GM23338 (cell line): ENCODE results near the gene SBF2. TPM values are rescaled to one million over a fixed set of nuclear protein-coding genes. Genes with fewer than 3 reads are reported as not detected.

Source experiments
- ATAC-seq: fragments of 200-7000 bp; cut with Tn5 transposase; 3 replicates; pipeline ENCODE4 v1.9.1; 2020
- DNase-seq: peaks from one replicate; pipeline ENCODE4 v3.0.0-alpha.2; 2015; ENCODE audit warnings: low spot score
- H2AFZ ChIP-seq: fragments of 200-600 bp; sonication (generic); 2 replicates; pipeline ENCODE4 v1.8.0; 2016; ENCODE audit warnings: antibody characterized with exemption, mild to moderate bottlenecking, moderate library complexity
- H3F3A ChIP-seq: fragments of 200-600 bp; sonication (generic); replicated peaks from 2 replicates; pipeline ENCODE4 v1.8.0; 2017; ENCODE audit warnings: antibody characterized with exemption, mixed run types, low read depth
- H3K27ac ChIP-seq: fragments of 200-600 bp; sonication (generic); 2 replicates; pipeline ENCODE4 v1.6.1; 2016; ENCODE audit warnings: low read depth
- H3K27me3 ChIP-seq: fragments of 200-600 bp; sonication (generic); 2 replicates; pipeline ENCODE4 v1.8.0; 2016; ENCODE audit warnings: mild to moderate bottlenecking, mixed run types, moderate library complexity; ENCODE audit not compliant: insufficient read depth
- H3K36me3 ChIP-seq: fragments of 200-600 bp; sonication (generic); 2 replicates; pipeline ENCODE4 v1.8.0; 2016; ENCODE audit warnings: mild to moderate bottlenecking; ENCODE audit not compliant: insufficient read depth
- H3K4me1 ChIP-seq: fragments of 200-600 bp; sonication (generic); 2 replicates; pipeline ENCODE4 v1.8.0; 2016; ENCODE audit warnings: mild to moderate bottlenecking, moderate library complexity; ENCODE audit not compliant: insufficient read depth
- H3K4me2 ChIP-seq: fragments of 200-600 bp; sonication (generic); 2 replicates; pipeline ENCODE4 v1.7.1; 2017; ENCODE audit warnings: mixed run types
- H3K4me3 ChIP-seq: fragments of 200-600 bp; sonication (generic); 2 replicates; pipeline ENCODE4 v1.6.1; 2016; ENCODE audit warnings: mixed run types
- H3K79me2 ChIP-seq: fragments of 200-600 bp; sonication (generic); replicated peaks from 2 replicates; pipeline ENCODE4 v1.8.0; 2017; ENCODE audit warnings: mild to moderate bottlenecking; ENCODE audit not compliant: insufficient read depth
- H3K9me2 ChIP-seq: fragments of 200-600 bp; sonication (generic); 2 replicates; pipeline ENCODE4 v1.8.0; 2017; ENCODE audit not compliant: insufficient read depth
- H4K20me1 ChIP-seq: fragments of 200-600 bp; sonication (generic); replicated peaks from 2 replicates; pipeline ENCODE4 v1.8.0; 2017; ENCODE audit warnings: mild to moderate bottlenecking; ENCODE audit not compliant: insufficient read depth
- H3K27ac Mint-ChIP-seq: 2 replicates; pipeline ENCODE4 v1.8.0; 2020; ENCODE audit warnings: inconsistent platforms, mild to moderate bottlenecking, moderate library complexity, mixed read lengths
- H3K27me3 Mint-ChIP-seq: 3 replicates; pipeline ENCODE4 v1.8.0; 2022; ENCODE audit warnings: low read depth, mild to moderate bottlenecking, moderate library complexity, mixed read lengths, inconsistent platforms; ENCODE audit not compliant: insufficient read depth, poor library complexity
- H3K36me3 Mint-ChIP-seq: 3 replicates; pipeline ENCODE4 v1.8.0; 2021; ENCODE audit warnings: low read depth, mild to moderate bottlenecking, inconsistent platforms, moderate library complexity, mixed read lengths
- H3K4me1 Mint-ChIP-seq: 3 replicates; pipeline ENCODE4 v1.8.0; 2020; ENCODE audit warnings: mild to moderate bottlenecking, inconsistent platforms, mixed read lengths
- H3K4me3 Mint-ChIP-seq: 3 replicates; pipeline ENCODE4 v1.8.0; 2021; ENCODE audit warnings: moderate library complexity, mild to moderate bottlenecking, inconsistent platforms, mixed read lengths
- H3K9me3 Mint-ChIP-seq: 3 replicates; pipeline ENCODE4 v1.8.0; 2020; ENCODE audit warnings: moderate library complexity, mild to moderate bottlenecking, inconsistent platforms, mixed read lengths
- CREB1 ChIP-seq: fragments of 250-450 bp; sonication (Bioruptor Pico); IDR thresholded peaks from 2 replicates; pipeline ENCODE4 v1.5.0; 2020; ENCODE audit warnings: low read depth, mild to moderate bottlenecking, moderate library complexity
- CTCF ChIP-seq, 2 experiments: fragments of 200-600 bp in 1 of 2; sonication (generic) in 1 of 2; conservative IDR thresholded peaks; 2 replicates each; pipeline versions ENCODE4 v1.5.1 to v1.6.1; 2016 to 2017; ENCODE audit warnings: antibody characterized with exemption in 2 of 2, low read depth in 2 of 2, mild to moderate bottlenecking in 2 of 2, moderate library complexity in 1 of 2
- EZH2 ChIP-seq: fragments of 200-600 bp; sonication (generic); IDR thresholded peaks from one replicate; pipeline ENCODE4 v1.8.0; 2017; ENCODE audit warnings: antibody characterized with exemption, mild to moderate bottlenecking, low read depth; ENCODE audit not compliant: unreplicated experiment
- EZH2phosphoT487 ChIP-seq: fragments of 200-600 bp; sonication (generic); IDR thresholded peaks from one replicate; pipeline ENCODE4 v1.8.1; 2018; ENCODE audit warnings: antibody characterized with exemption; ENCODE audit not compliant: unreplicated experiment
- JUNB ChIP-seq: IDR thresholded peaks from one replicate; pipeline ENCODE4 v1.6.1; 2016; ENCODE audit warnings: antibody characterized with exemption; ENCODE audit not compliant: unreplicated experiment
- NANOG ChIP-seq: IDR thresholded peaks from 2 replicates; pipeline ENCODE4 v1.6.1; 2016; ENCODE audit warnings: antibody characterized with exemption, borderline replicate concordance
- POLR2AphosphoS5 ChIP-seq: IDR thresholded peaks from 2 replicates; pipeline ENCODE4 v1.6.1; 2016; ENCODE audit warnings: antibody characterized with exemption, low read depth
- REST ChIP-seq: IDR thresholded peaks from one replicate; pipeline ENCODE4 v1.6.1; 2018; ENCODE audit warnings: antibody characterized with exemption; ENCODE audit not compliant: unreplicated experiment
- STAT1 ChIP-seq: IDR thresholded peaks from one replicate; pipeline ENCODE4 v1.6.1; 2016; ENCODE audit warnings: antibody characterized with exemption; ENCODE audit not compliant: unreplicated experiment
- ZNF114 ChIP-seq: fragments of 250-450 bp; sonication (Bioruptor Pico); IDR thresholded peaks from 2 replicates; pipeline ENCODE4 v1.5.0; 2020; ENCODE audit warnings: mild to moderate bottlenecking, moderate library complexity
- ZNF331 ChIP-seq: fragments of 250-450 bp; sonication (Bioruptor Pico); IDR thresholded peaks from 2 replicates; pipeline ENCODE4 v1.5.0; 2020; ENCODE audit warnings: low read depth, mild to moderate bottlenecking, moderate library complexity
- ZNF462 ChIP-seq: fragments of 250-450 bp; sonication (Bioruptor Pico); IDR thresholded peaks from 2 replicates; pipeline ENCODE4 v1.5.0; 2020; ENCODE audit warnings: mild to moderate bottlenecking, moderate library complexity
- polyA plus RNA-seq: library from polyadenylated mRNA; unstranded; fragments of >200 nt; fragmentation: Nextera tagmentation; extraction: Ambion mirVana; gene quantifications from 2 replicates; pipeline ENCODE4 v1.2.1, GENCODE V29; 2016
- total RNA-seq: library from RNA; depleted of rRNA; stranded (reverse); fragments of >200 nt; shearing (Covaris generic); gene quantifications from 2 replicates; pipeline ENCODE4 v1.2.3, GENCODE V29; 2014

Gene SBF2
- total and polyA plus RNA-seq, 2 experiments from 2014 or later, result 25.6 to 53.5 TPM

GRCh38 chr11:10144954-10145353, 149.1 kb downstream of the SBF2 start (continued):
- no peak for TF ChIP-seq ZNF462 (CRISPR knock-in tag)

- H3K9me2 ChIP-seq, result no peaks in the 10 kb centered on the region; the same call in 1 of the 2 replicates
- DNase-seq (no peak), ATAC-seq (peak; percentile 60)
- H3K79me2 ChIP-seq, result no peaks in the 10 kb centered on the region
- Mint-ChIP-seq H3K4me3 (no peak overlapping the region), H3K27me3 (no peaks in the 10 kb centered on the region), H3K36me3 (peaks cover 31% of the 10 kb centered on the region), H3K27ac (no peak overlapping the region), H3K4me1 (peaks cover 13% of the 10 kb centered on the region), H3K9me3 (peaks cover 24% of the 10 kb centered on the region)
- H3K27ac ChIP-seq, result no peak overlapping the region
- H3K4me2 ChIP-seq, result no peak overlapping the region
- no peaks in the 10 kb centered on the region for H3K27me3 ChIP-seq
- H3K36me3 ChIP-seq, result no peaks in the 10 kb centered on the region
- no peak overlapping the region for H2AFZ ChIP-seq
- H3K4me3 ChIP-seq, result no peak overlapping the region
- 0 out of 2 replicates have a peak, but pooled peaks cover 11% of the 10 kb centered on the region for H3K4me1 ChIP-seq
- no peaks in the 10 kb centered on the region for H3F3A ChIP-seq
- H4K20me1 ChIP-seq, result no peaks in the 10 kb centered on the region
- no peak for TF ChIP-seq NANOG
- TF ChIP-seq EZH2phosphoT487, result no peak
- no peak for TF ChIP-seq REST
- TF ChIP-seq ZNF331 (CRISPR knock-in tag), result no peak
- TF ChIP-seq CTCF (conservative IDR thresholded peaks at IDR 0.05; ENCODE audit: low read depth in 2 of 2), result no peak
- no peak for TF ChIP-seq JUNB
- no peak for TF ChIP-seq ZNF114 (CRISPR knock-in tag)
- no peak for TF ChIP-seq CREB1 (CRISPR knock-in tag)
- TF ChIP-seq POLR2AphosphoS5, result no peak
- TF ChIP-seq EZH2, result no peak
- TF ChIP-seq STAT1, result no peak
Observed at GRCh38 chr11:10139656-10140055, 154.4 kb downstream of the SBF2 start.
